HG03342 (cell line): ENCODE measurements around the gene MESD.

Source experiments
- ATAC-seq: cut with Tn5 transposase; IDR thresholded peaks from one replicate; pipeline ENCODE4 v1.9.1; 2021; ENCODE audit warnings: mild to moderate bottlenecking, moderate library complexity; ENCODE audit not compliant: unreplicated experiment

Gene MESD

GRCh38 chr15:81015621-81016488, 26.2 kb upstream of the MESD start:
- ATAC-seq: no peak

GRCh38 chr15:81014446-81015093, 25.0 kb upstream of the MESD start:
- ATAC-seq: no peak

- no peak for ATAC-seq
These were observed 23.8 kb upstream of the MESD start for GRCh38 chr15:81013396-81013929.

GRCh38 chr15:81012588-81012987, 23.0 kb upstream of the MESD start:
- ATAC-seq: no peak

GRCh38 chr15:81011593-81011992, 22.0 kb upstream of the MESD start:
- no peak for ATAC-seq

- no peak for ATAC-seq
These were observed 20.5 kb upstream of the MESD start for GRCh38 chr15:81010086-81010485.

- no peak for ATAC-seq
These were observed 18.7 kb upstream of the MESD start for GRCh38 chr15:81008312-81008711.

- no peak for ATAC-seq
These were observed 17.9 kb upstream of the MESD start for GRCh38 chr15:81007428-81008064.

- ATAC-seq: no peak
These were observed 16.5 kb upstream of the MESD start for GRCh38 chr15:81006124-81006523.

GRCh38 chr15:81003097-81003350, 13.4 kb upstream of the MESD start:
- ATAC-seq: no peak

- no peak for ATAC-seq
These were observed 12.9 kb upstream of the MESD start for GRCh38 chr15:81002331-81003096.

GRCh38 chr15:81002009-81002330, 12.4 kb upstream of the MESD start:
- ATAC-seq: no peak

- ATAC-seq: peak; percentile 34
These were observed 11.8 kb upstream of the MESD start for GRCh38 chr15:81001152-81002008.

GRCh38 chr15:81000624-81001151, 11.1 kb upstream of the MESD start, which contains the start of gene TLNRD1:
Gene TLNRD1 (plus strand): TSS chr15:81000923. CDS start chr15:81002272, 1,349 bp downstream.
- ATAC-seq: peak; percentile 54

GRCh38 chr15:81000144-81000623, 10.6 kb upstream of the MESD start:
- ATAC-seq: no peak

GRCh38 chr15:80999623-81000036, 10.0 kb upstream of the MESD start:
- peak; percentile 29 for ATAC-seq

GRCh38 chr15:80998251-80998650, 8.6 kb upstream of the MESD start:
- ATAC-seq: no peak

GRCh38 chr15:80997692-80998091, 8.1 kb upstream of the MESD start:
- ATAC-seq: no peak

- no peak for ATAC-seq
These were observed 6.6 kb upstream of the MESD start for GRCh38 chr15:80996247-80996646.

- no peak for ATAC-seq
These were observed 2.8 kb upstream of the MESD start for GRCh38 chr15:80992441-80992840.
